Measurements from ENCODE around the gene DPYD. TPM values are rescaled to one million over a fixed set of nuclear protein-coding genes. Genes with fewer than 3 reads are reported as not detected.

Gene DPYD
- total RNA-seq, 1 experiment from 2014 or later = 12.8 TPM

GRCh38 chr1:97094247-97094972 is 826.4 kb downstream of the DPYD start:
- H4K20me1 ChIP-seq (ENCODE audit: low read length) = no peaks in the 10 kb centered on the region
- no peaks in the 10 kb centered on the region for H3K9me3 ChIP-seq (ENCODE audit: low read length)
- H3K4me3 ChIP-seq (ENCODE audit: low read length) = no peak overlapping the region
- peaks cover 16% of the 10 kb centered on the region for H3K4me1 ChIP-seq (ENCODE audit: insufficient read depth, low read length)
- peak overlapping the region; percentile 48 for H3K4me2 ChIP-seq (ENCODE audit: low read length)
- ChIA-PET POLR2A (ENCODE audit: unreplicated experiment) (interaction anchor here (0.6 kb wide), 1 partner anchor 125 kb away, joined by 4 read pairs; no protein-coding TSS in a partner anchor), CTCF (no interaction called here)
- ATAC-seq (peak; percentile 99), DNase-seq (peak; percentile 86)
- H3K27ac ChIP-seq (ENCODE audit: low read length) = peak overlapping the region; percentile 76
- no TSS peak for BruUV-seq (replicated peaks)
- no peaks in the 10 kb centered on the region for H3K79me2 ChIP-seq (ENCODE audit: low read length)
- H3F3A ChIP-seq (ENCODE audit: low read length, unreplicated experiment) = peaks cover 3% of the 10 kb centered on the region
- TF ChIP-seq EZH2phosphoT487 (IDR thresholded peaks at IDR 0.05; ENCODE audit: borderline replicate concordance, low read length) (no peak), CTCF (conservative IDR thresholded peaks at IDR 0.05; ENCODE audit: low read depth, low read length) (no peak), EZH2 (IDR thresholded peaks at IDR 0.05; ENCODE audit: low read length, unreplicated experiment) (no peak)
- H3K27me3 ChIP-seq (ENCODE audit: low read length) = no peaks in the 10 kb centered on the region
- no peak overlapping the region for H2AFZ ChIP-seq (ENCODE audit: low read length)
- no peaks in the 10 kb centered on the region for H3K36me3 ChIP-seq (ENCODE audit: low read depth, low read length)
- intact Hi-C loops (cut with micrococcal nuclease) = no loop called here
- no peak overlapping the region for H3K9ac ChIP-seq (ENCODE audit: low read length)
- no peaks in the 10 kb centered on the region for H3K9me2 ChIP-seq (replicated peaks; ENCODE audit: low read length)

GRCh38 chr1:97093741-97094140 is 827.1 kb downstream of the DPYD start:
- no peaks in the 10 kb centered on the region for H3K9me3 ChIP-seq (ENCODE audit: low read length)
- no peak for TF ChIP-seq EZH2 (IDR thresholded peaks at IDR 0.05; ENCODE audit: low read length, unreplicated experiment)
- TF ChIP-seq EZH2phosphoT487 (IDR thresholded peaks at IDR 0.05; ENCODE audit: borderline replicate concordance, low read length) = no peak
- no peak for TF ChIP-seq CTCF (conservative IDR thresholded peaks at IDR 0.05; ENCODE audit: low read depth, low read length)
- DNase-seq (no peak), ATAC-seq (no peak)
- H3K9ac ChIP-seq (ENCODE audit: low read length) = no peak overlapping the region
- H3K27me3 ChIP-seq (ENCODE audit: low read length) = no peaks in the 10 kb centered on the region
- H3K4me2 ChIP-seq (ENCODE audit: low read length) = peak overlapping the region; percentile 48
- H3K9me2 ChIP-seq (replicated peaks; ENCODE audit: low read length) = no peaks in the 10 kb centered on the region
- peaks cover 16% of the 10 kb centered on the region for H3K4me1 ChIP-seq (ENCODE audit: insufficient read depth, low read length)
- intact Hi-C loops (cut with micrococcal nuclease) = no loop called here
- H3K36me3 ChIP-seq (ENCODE audit: low read depth, low read length) = no peaks in the 10 kb centered on the region
- ChIA-PET POLR2A (ENCODE audit: unreplicated experiment) (no interaction called here), CTCF (no interaction called here)
- H4K20me1 ChIP-seq (ENCODE audit: low read length) = no peaks in the 10 kb centered on the region
- no peak overlapping the region for H2AFZ ChIP-seq (ENCODE audit: low read length)
- H3K27ac ChIP-seq (ENCODE audit: low read length) = peak overlapping the region; percentile 76
- no peak overlapping the region for H3K4me3 ChIP-seq (ENCODE audit: low read length)
- no TSS peak for BruUV-seq (replicated peaks)
- no peaks in the 10 kb centered on the region for H3K79me2 ChIP-seq (ENCODE audit: low read length)
- peaks cover 3% of the 10 kb centered on the region for H3F3A ChIP-seq (ENCODE audit: low read length, unreplicated experiment)

GRCh38 chr1:97092824-97093223 is 828.0 kb downstream of the DPYD start:
- BruUV-seq (replicated peaks) = no TSS peak
- CTCF ChIA-PET = no interaction called here
- intact Hi-C loops (cut with micrococcal nuclease) = no loop called here
- H3K9me2 ChIP-seq (replicated peaks; ENCODE audit: low read length) = no peaks in the 10 kb centered on the region
- peaks cover 16% of the 10 kb centered on the region for H3K4me1 ChIP-seq (ENCODE audit: insufficient read depth, low read length)
- H3K79me2 ChIP-seq (ENCODE audit: low read length) = no peaks in the 10 kb centered on the region
- no peaks in the 10 kb centered on the region for H4K20me1 ChIP-seq (ENCODE audit: low read length)
- no peak for TF ChIP-seq CTCF (conservative IDR thresholded peaks at IDR 0.05; ENCODE audit: low read depth, low read length)
- no peak for TF ChIP-seq EZH2 (IDR thresholded peaks at IDR 0.05; ENCODE audit: low read length, unreplicated experiment)
- no peak for TF ChIP-seq EZH2phosphoT487 (IDR thresholded peaks at IDR 0.05; ENCODE audit: borderline replicate concordance, low read length)
- POLR2A ChIA-PET (ENCODE audit: unreplicated experiment) = no interaction called here
- H3K9me3 ChIP-seq (ENCODE audit: low read length) = no peaks in the 10 kb centered on the region
- no peak for DNase-seq
- no peaks in the 10 kb centered on the region for H3K36me3 ChIP-seq (ENCODE audit: low read depth, low read length)
- no peak overlapping the region for H3K4me3 ChIP-seq (ENCODE audit: low read length)
- no peak for ATAC-seq
- H3F3A ChIP-seq (ENCODE audit: low read length, unreplicated experiment) = peaks cover 3% of the 10 kb centered on the region
- H3K9ac ChIP-seq (ENCODE audit: low read length) = no peak overlapping the region
- H2AFZ ChIP-seq (ENCODE audit: low read length) = no peak overlapping the region
- H3K27ac ChIP-seq (ENCODE audit: low read length) = no peak overlapping the region
- H3K4me2 ChIP-seq (ENCODE audit: low read length) = no peak overlapping the region
- H3K27me3 ChIP-seq (ENCODE audit: low read length) = no peaks in the 10 kb centered on the region

All from PC-3 (cell line).